HG02571 (cell line): ENCODE data around the gene GPR161.

Experiments
- ATAC-seq: cut with Tn5 transposase; IDR thresholded peaks from one replicate; pipeline ENCODE4 v1.9.1; 2021; ENCODE audit warnings: mild to moderate bottlenecking, moderate library complexity; ENCODE audit not compliant: unreplicated experiment

GPR161 gene

GRCh38 chr1:168110896-168111545 lies 25.7 kb downstream of the GPR161 start:
- ATAC-seq: no peak

- no peak for ATAC-seq
Measured at GRCh38 chr1:168106274-168106673, 30.5 kb downstream of the GPR161 start.

- no peak for ATAC-seq
Measured at GRCh38 chr1:168105846-168106245, 30.9 kb downstream of the GPR161 start.

GRCh38 chr1:168104535-168104934 lies 32.2 kb downstream of the GPR161 start:
- no peak for ATAC-seq

GRCh38 chr1:168102487-168102886 lies 34.2 kb downstream of the GPR161 start:
- ATAC-seq: no peak

- ATAC-seq: no peak
Measured at GRCh38 chr1:168101336-168101735, 35.4 kb downstream of the GPR161 start.

- ATAC-seq: no peak
Measured at GRCh38 chr1:168100315-168101002, 36.3 kb downstream of the GPR161 start.

- no peak for ATAC-seq
Measured at GRCh38 chr1:168099337-168099801, 37.4 kb downstream of the GPR161 start.

- ATAC-seq: no peak
Measured at GRCh38 chr1:168098534-168099320, 38.0 kb downstream of the GPR161 start.

- ATAC-seq: no peak
Measured at GRCh38 chr1:168097921-168098528, 38.7 kb downstream of the GPR161 start.

- no peak for ATAC-seq
Measured at GRCh38 chr1:168096296-168097165, 40.2 kb downstream of the GPR161 start.

GRCh38 chr1:168095476-168095875 lies 41.3 kb downstream of the GPR161 start:
- ATAC-seq: no peak

- ATAC-seq: no peak
Measured at GRCh38 chr1:168093616-168094015, 43.1 kb downstream of the GPR161 start.

GRCh38 chr1:168092566-168093355 lies 44.0 kb downstream of the GPR161 start:
- ATAC-seq: no peak

- ATAC-seq: no peak
Measured at GRCh38 chr1:168091720-168092550, 44.8 kb downstream of the GPR161 start.

- no peak for ATAC-seq
Measured at GRCh38 chr1:168091063-168091462, 45.7 kb downstream of the GPR161 start.

GRCh38 chr1:168090395-168090794 lies 46.3 kb downstream of the GPR161 start:
- ATAC-seq: no peak

GRCh38 chr1:168089979-168090337 lies 46.8 kb downstream of the GPR161 start:
- ATAC-seq: no peak
